H54 (cell line): ENCODE measurements around the gene METTL16.

ENCODE experiments used
- DNase-seq: peaks from one replicate; pipeline ENCODE4 v3.0.0; 2011; ENCODE audit warnings: low spot score, mixed read lengths; ENCODE audit not compliant: insufficient read length
- FAIRE-seq: peaks from 3 replicates; lab custom pipeline; 2011; peaks lifted over from hg19 to GRCh38; lab: Jason Lieb, UNC
- POLR2A ChIP-seq: IDR thresholded peaks from 2 replicates; pipeline ENCODE4 v1.6.1; 2011; ENCODE audit warnings: low read depth, mild to moderate bottlenecking, low read length

The METTL16 gene

GRCh38 chr17:2482218-2482617 is 29.5 kb downstream of the METTL16 start:
- no peak for DNase-seq
- TF ChIP-seq POLR2A, result no peak
- no peak for FAIRE-seq

DNA sequence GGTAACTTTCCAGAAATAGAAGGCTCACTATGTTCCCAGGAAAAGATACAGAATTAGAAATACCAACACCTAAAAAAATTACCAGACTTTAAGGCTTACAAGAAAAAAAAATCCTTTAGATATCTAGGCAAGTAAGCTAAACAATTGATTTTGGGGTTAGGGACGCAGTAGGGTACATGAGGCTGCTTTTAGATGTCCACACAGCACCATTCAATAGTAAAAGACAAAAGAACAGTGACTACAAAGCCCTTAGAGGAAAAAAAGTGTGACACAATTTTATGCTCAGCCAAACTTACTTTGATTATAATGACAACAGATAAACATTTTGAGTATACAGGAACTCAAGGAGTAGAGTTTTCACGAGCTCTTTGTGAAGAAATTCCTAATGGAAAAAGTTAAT is 29.9 kb downstream of the METTL16 start:
- peak; percentile 36 for FAIRE-seq

GRCh38 chr17:2478458-2478857 is 33.2 kb downstream of the METTL16 start:
- FAIRE-seq (no peak), DNase-seq (no peak)
- TF ChIP-seq POLR2A, result no peak

More for the DNA sequence above, 29.9 kb downstream of the METTL16 start:
- TF ChIP-seq POLR2A, result no peak
- DNase-seq, result no peak

DNA sequence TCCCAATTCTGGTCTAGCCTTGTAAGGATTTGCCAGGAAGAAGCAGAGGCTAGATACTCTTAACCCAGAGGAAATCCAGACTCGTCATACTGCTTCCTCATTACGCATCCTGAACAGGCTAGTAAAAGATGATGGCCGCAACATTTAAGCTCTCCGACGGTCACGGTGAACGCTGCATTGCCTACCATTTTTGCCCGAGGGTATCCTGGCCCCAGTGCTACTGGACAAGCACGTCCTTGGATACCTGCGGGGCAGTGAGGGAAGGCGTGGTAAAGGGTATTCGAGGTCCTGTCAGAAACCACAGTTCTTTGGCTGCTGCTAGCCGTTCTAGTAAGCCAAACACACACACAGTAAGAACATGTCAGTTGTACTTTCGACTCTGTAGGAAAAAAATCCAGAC is 36.6 kb downstream of the METTL16 start:
- no peak for DNase-seq
- FAIRE-seq, result no peak
- no peak for TF ChIP-seq POLR2A

- no peak for TF ChIP-seq POLR2A
- no peak for DNase-seq
- no peak for FAIRE-seq
Observed at GRCh38 chr17:2474371-2474770, 37.3 kb downstream of the METTL16 start.

- FAIRE-seq, result no peak
- no peak for DNase-seq
- no peak for TF ChIP-seq POLR2A
Observed at GRCh38 chr17:2468270-2468669, 43.4 kb downstream of the METTL16 start.

DNA sequence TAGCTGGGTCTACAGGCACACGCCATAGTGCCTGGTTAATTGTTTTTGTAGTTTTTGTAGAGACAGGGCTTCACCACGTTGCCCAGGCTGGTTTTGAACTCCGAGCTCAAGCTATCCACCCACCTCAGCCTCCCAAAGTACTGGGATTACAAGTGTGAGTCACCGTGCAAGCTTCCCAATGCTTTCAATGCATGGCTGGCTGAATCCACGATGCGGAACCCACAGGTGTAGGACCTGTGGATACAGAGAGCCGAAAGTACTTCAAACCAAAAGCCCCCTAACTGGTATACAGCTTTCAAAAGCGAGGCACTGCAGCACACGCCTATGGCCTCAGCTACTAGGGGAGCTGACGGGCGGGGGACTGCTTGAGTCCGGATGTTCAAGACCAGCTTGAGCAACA is 44.8 kb downstream of the METTL16 start:
- DNase-seq, result no peak
- no peak for FAIRE-seq
- no peak for TF ChIP-seq POLR2A

- DNase-seq, result no peak
- FAIRE-seq, result no peak
- TF ChIP-seq POLR2A, result no peak
Observed at GRCh38 chr17:2462481-2462880, 49.2 kb downstream of the METTL16 start.

GRCh38 chr17:2459917-2460271 is 51.8 kb downstream of the METTL16 start:
- FAIRE-seq (no peak), DNase-seq (no peak)
- no peak for TF ChIP-seq POLR2A

DNA sequence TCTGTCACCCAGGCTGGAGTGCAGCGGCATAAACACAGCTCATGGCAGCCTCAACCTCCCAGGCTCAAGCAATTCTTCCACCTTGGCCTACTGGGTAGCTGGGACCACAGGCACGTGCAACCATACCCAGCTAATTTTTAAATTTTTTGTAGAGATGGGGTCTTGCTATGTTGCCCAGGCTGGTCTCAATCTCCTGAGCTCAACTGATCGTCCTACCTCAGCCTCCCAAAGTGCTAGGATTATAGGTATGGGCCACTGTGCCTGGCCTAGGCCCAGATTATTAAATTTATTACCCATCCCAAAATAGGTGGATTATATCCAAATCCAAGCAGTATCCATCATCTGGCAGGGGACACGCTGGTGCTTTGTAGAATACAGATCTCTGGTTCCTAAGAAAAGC is 53.8 kb downstream of the METTL16 start:
- FAIRE-seq, result no peak
- no peak for TF ChIP-seq POLR2A
- no peak for DNase-seq

GRCh38 chr17:2456475-2456874 is 55.2 kb downstream of the METTL16 start:
- FAIRE-seq, result no peak
- no peak for TF ChIP-seq POLR2A
- no peak for DNase-seq

- no peak for FAIRE-seq
- no peak for TF ChIP-seq POLR2A
- DNase-seq, result no peak
Observed at GRCh38 chr17:2455956-2456355, 55.7 kb downstream of the METTL16 start.

DNA sequence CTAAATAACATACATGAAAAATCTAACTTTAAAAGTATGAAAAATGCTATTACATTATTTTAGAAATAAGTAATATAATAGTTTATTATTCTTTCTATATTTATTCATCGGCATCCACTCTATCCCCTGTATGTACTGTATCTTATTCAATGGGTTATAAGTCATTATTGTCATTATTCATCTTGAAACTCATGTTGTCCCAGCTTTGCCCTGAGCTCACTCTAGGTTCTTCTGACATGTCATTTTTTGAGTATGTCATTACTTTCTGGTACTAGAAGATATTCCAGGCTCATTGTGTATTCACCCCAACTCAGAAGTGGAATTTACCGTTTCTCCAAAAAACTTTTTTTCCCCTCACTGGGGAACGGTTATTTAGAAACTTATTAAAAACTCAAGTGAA is 57.8 kb downstream of the METTL16 start:
- DNase-seq (no peak), FAIRE-seq (no peak)

GRCh38 chr17:2453325-2453724 is 58.4 kb downstream of the METTL16 start:
- DNase-seq (no peak), FAIRE-seq (no peak)
- TF ChIP-seq POLR2A, result no peak

More for the DNA sequence above, 57.8 kb downstream of the METTL16 start:
- TF ChIP-seq POLR2A, result no peak

DNA sequence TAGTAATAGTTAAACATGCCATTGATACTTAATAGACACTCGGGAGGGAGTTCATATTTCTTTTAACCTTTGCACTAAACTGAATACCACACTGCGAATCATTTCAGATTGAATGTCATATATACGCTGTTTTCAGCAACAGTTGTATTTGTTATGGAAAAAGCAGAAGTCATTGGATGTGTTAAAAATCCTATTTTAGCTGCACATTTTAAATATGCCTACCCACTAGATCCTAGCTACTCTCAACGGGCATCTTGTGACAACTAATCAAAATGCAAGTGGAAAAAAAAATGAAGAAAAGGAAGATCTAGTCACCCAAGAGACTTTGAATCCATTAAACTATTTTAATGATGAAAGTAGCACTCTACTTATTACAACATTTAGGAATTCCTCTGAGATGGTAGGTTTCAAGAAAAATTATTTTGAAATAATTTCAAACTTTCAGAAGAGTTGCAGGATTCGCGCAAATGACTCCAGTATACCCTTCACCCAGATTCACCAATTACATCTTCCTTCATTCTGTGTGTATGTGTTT is 59.4 kb downstream of the METTL16 start:
- DNase-seq, result no peak
- FAIRE-seq, result no peak
- TF ChIP-seq POLR2A, result no peak
